ENCODE data around the gene HDAC7. TPM values are rescaled to one million over a fixed set of nuclear protein-coding genes. Genes with fewer than 3 reads are reported as not detected.

Gene HDAC7
- total RNA-seq, 1 donor from 2014 or later: 120 TPM

DNA sequence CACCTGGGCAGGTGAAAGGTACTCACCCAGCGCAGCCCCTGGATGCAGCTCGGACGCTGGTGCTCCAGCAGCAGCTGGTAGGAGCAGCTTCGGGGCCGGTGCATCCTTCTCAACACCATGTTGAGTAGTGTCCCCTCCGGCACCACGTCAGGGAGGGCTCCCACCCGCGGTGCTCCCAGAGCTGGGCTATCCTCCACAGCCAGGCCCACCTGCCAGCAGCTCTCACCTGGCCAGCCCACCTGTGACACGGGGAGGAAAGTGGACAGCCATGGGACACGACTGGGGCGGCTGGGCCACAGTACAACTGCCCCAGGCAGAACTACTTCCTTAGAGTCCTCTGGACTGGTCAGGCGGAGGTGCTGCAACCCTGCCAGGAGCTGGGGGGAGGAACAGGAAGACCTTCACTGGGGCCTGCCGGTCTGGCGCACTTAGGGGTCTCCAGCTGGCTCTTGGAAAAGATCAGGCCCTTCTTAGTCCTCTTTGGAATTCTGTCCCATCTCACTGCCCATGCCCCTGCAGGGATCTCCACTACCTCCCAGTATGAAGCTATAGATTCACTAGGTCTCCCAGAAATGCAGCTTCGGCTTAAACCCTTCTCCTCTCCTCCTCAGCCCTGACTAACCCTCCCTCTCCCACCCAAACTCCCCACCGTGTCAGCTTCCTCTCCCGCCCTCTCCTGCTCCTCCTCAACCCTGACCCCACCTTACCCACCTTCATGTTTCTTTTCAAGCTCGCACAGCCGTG lies 61.7 kb downstream of the HDAC7 start:
- Mint-ChIP-seq H3K36me3 (ENCODE audit: unreplicated experiment) (no peaks in the 10 kb centered on the region), H3K4me1 (ENCODE audit: unreplicated experiment) (peaks cover 25% of the 10 kb centered on the region), H3K9me3 (ENCODE audit: unreplicated experiment) (no peaks in the 10 kb centered on the region), H3K27ac (ENCODE audit: unreplicated experiment) (no peak overlapping the region), H3K27me3 (ENCODE audit: unreplicated experiment) (no peaks in the 10 kb centered on the region), H3K4me3 (ENCODE audit: unreplicated experiment) (peak overlapping the region; percentile 60)
- TF ChIP-seq, protein P1, sequence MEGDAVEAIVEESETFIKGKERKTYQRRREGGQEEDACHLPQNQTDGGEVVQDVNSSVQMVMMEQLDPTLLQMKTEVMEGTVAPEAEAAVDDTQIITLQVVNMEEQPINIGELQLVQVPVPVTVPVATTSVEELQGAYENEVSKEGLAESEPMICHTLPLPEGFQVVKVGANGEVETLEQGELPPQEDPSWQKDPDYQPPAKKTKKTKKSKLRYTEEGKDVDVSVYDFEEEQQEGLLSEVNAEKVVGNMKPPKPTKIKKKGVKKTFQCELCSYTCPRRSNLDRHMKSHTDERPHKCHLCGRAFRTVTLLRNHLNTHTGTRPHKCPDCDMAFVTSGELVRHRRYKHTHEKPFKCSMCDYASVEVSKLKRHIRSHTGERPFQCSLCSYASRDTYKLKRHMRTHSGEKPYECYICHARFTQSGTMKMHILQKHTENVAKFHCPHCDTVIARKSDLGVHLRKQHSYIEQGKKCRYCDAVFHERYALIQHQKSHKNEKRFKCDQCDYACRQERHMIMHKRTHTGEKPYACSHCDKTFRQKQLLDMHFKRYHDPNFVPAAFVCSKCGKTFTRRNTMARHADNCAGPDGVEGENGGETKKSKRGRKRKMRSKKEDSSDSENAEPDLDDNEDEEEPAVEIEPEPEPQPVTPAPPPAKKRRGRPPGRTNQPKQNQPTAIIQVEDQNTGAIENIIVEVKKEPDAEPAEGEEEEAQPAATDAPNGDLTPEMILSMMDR (IDR thresholded peaks at IDR 0.05): no peak
- no peak for DNase-seq (ENCODE audit: extremely low spot score, unreplicated experiment)

DNA sequence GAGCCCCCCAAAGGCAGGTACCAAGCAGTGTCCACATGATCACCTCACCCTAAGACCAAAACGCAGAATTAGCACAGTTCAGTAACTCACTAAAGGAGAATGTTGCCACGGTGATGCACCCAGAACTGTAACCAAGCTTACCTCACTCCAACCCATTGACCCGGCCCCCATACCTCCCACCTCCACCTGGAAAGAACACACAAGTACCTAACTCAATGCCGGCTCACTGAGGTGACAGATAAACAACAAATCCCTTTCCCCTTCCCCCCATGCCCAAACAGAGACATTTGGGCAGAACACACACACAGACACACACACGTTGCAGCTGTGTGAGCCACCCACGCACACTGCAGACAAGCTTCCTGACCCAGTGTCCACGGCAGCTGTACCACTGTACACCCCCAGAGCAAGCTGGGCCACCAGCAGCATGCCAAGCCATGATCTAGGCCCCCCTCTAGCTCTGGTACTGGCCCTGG lies 62.3 kb downstream of the HDAC7 start:
- DNase-seq (ENCODE audit: extremely low spot score, unreplicated experiment): no peak
- Mint-ChIP-seq H3K9me3 (ENCODE audit: unreplicated experiment) (no peaks in the 10 kb centered on the region), H3K36me3 (ENCODE audit: unreplicated experiment) (no peaks in the 10 kb centered on the region), H3K4me1 (ENCODE audit: unreplicated experiment) (peaks cover 29% of the 10 kb centered on the region), H3K4me3 (ENCODE audit: unreplicated experiment) (no peak overlapping the region), H3K27ac (ENCODE audit: unreplicated experiment) (no peak overlapping the region), H3K27me3 (ENCODE audit: unreplicated experiment) (no peaks in the 10 kb centered on the region)
- TF ChIP-seq, protein P1 (IDR thresholded peaks at IDR 0.05): no peak

DNA sequence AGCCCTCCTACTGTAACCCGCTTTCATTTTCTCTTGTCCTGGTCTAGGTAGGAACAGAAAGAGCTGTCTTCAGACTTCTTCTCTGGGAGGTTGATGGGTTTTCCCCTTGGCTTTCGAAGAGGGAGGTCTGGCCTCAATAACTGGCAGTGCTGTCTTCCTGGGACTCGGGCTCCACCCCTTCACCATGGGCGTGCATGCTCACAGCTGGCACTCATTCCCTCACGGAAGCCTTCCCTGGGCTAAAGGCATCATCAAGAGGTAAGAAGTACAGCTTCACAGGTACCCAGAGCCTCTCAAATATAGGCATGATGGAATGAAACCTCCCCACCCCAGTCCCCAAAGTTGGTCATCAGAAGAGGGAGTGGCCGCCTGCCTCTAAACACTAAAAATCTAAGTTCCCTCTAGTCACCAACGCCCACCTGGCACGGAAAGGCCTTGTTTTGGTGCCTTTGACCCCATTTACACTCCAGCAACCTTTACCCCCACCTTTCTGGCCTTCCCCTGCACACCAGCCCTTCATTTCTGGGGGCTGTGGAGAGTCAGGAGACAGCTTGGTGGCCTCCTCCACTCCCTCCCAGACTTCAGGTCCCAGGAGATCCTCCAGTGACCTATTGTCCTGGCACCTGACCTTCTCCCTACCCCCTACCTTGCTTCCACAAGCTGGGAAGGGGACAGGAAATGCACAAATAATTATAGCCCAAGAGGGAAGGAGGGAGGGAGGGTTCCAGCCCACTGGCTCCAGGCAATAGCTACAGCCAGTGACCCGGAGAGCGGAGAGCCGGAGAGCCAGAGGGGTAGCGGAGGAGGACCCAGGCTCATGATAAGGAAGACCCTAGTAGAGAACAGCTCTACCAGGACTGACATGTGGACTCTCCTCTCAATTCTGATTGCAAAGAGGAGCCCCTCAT lies 63.8 kb downstream of the HDAC7 start:
- Mint-ChIP-seq H3K4me3 (ENCODE audit: unreplicated experiment) (no peak overlapping the region), H3K9me3 (ENCODE audit: unreplicated experiment) (no peaks in the 10 kb centered on the region), H3K27me3 (ENCODE audit: unreplicated experiment) (no peaks in the 10 kb centered on the region), H3K27ac (ENCODE audit: unreplicated experiment) (no peak overlapping the region), H3K36me3 (ENCODE audit: unreplicated experiment) (no peaks in the 10 kb centered on the region), H3K4me1 (ENCODE audit: unreplicated experiment) (peaks cover 31% of the 10 kb centered on the region)
- TF ChIP-seq, protein P1 (IDR thresholded peaks at IDR 0.05): no peak
- no peak for DNase-seq (ENCODE audit: extremely low spot score, unreplicated experiment)

DNA sequence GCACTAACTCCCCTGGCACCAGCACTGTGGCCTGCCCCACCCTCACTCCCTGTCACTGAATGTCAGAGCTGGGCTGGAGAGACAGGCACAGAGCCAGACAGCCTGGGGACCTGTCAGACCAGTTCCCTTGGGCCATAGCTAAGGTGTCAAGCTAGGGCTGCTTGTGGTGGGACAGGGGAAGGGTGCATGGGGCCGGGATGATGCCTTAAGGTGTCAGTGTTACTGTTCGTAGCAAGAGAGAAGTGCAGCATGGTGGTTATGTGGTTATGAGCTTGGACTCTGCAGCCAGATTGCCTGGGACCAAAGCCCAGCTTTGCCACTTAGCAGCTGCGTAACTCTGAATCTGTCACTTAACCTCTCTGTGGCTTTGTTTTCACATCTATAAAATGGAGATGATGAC lies 64.8 kb downstream of the HDAC7 start:
- Mint-ChIP-seq H3K9me3 (ENCODE audit: unreplicated experiment) (no peaks in the 10 kb centered on the region), H3K27me3 (ENCODE audit: unreplicated experiment) (no peaks in the 10 kb centered on the region), H3K36me3 (ENCODE audit: unreplicated experiment) (no peaks in the 10 kb centered on the region), H3K27ac (ENCODE audit: unreplicated experiment) (no peak overlapping the region), H3K4me3 (ENCODE audit: unreplicated experiment) (no peak overlapping the region), H3K4me1 (ENCODE audit: unreplicated experiment) (peaks cover 31% of the 10 kb centered on the region)
- TF ChIP-seq, protein P1 (IDR thresholded peaks at IDR 0.05): no peak
- no peak for DNase-seq (ENCODE audit: extremely low spot score, unreplicated experiment)

DNA sequence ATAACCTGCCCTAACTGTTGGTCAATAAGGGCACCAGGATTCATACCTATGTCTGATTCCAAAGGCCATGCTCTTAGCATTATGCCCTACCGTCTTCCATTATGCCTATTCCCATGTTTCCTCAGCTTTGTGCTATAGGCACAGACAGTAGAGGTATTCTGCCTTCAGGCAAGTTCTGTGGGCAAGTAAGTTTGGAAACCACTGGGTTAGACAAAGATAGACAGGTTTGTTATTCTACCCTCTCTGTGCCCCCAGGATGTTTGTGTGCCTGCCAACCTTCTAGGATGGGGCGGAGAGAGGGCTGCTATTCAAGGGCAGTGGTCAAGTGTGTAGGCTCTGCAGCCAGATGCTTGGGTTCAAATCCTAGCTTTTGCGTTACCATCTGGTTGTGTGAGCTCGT lies 65.6 kb downstream of the HDAC7 start:
- Mint-ChIP-seq H3K9me3 (ENCODE audit: unreplicated experiment) (no peaks in the 10 kb centered on the region), H3K27me3 (ENCODE audit: unreplicated experiment) (no peaks in the 10 kb centered on the region), H3K36me3 (ENCODE audit: unreplicated experiment) (no peaks in the 10 kb centered on the region), H3K4me1 (ENCODE audit: unreplicated experiment) (peaks cover 31% of the 10 kb centered on the region), H3K4me3 (ENCODE audit: unreplicated experiment) (no peak overlapping the region), H3K27ac (ENCODE audit: unreplicated experiment) (peak overlapping the region; percentile 23)
- no peak for DNase-seq (ENCODE audit: extremely low spot score, unreplicated experiment)
- TF ChIP-seq, protein P1 (IDR thresholded peaks at IDR 0.05): no peak
